ENCODE data around the gene MAPK13. TPM values are rescaled to one million over a fixed set of nuclear protein-coding genes. Genes with fewer than 3 reads are reported as not detected.

Gene MAPK13
- total RNA-seq, 2 donors from 2014 or later, result 14.6 to 16.0 TPM

- TF ChIP-seq CTCF (conservative IDR thresholded peaks at IDR 0.05), result no peak
- no peaks in the 10 kb centered on the region for H3K9me3 ChIP-seq (ENCODE audit: control insufficient read depth, low read length)
- no peaks in the 10 kb centered on the region for H3K4me1 ChIP-seq (ENCODE audit: control insufficient read depth, insufficient read depth, low read length)
- no peak overlapping the region for H3K9ac ChIP-seq (ENCODE audit: extremely low read depth, low read length, poor library complexity, severe bottlenecking)
- Mint-ChIP-seq H3K4me1 (peaks cover 15% of the 10 kb centered on the region), H3K4me3 (no peak overlapping the region), H3K27me3 (ENCODE audit: insufficient read depth) (no peaks in the 10 kb centered on the region), H3K27ac (no peak overlapping the region), H3K36me3 (ENCODE audit: low read depth) (peaks cover 7% of the 10 kb centered on the region), H3K9me3 (no peaks in the 10 kb centered on the region)
- H3K4me3 ChIP-seq (ENCODE audit: low read length), result no peak overlapping the region
- no peak overlapping the region for H3K27ac ChIP-seq (ENCODE audit: low read depth, low read length)
- whole genome bisulfite sequencing, 2 experiments (ENCODE audit: insufficient coverage in 1 of 2, insufficient read length in 1 of 2), result 92 to 100% methylated on average over 2 to 3 of the region's 3 CpGs
- DNase-seq, result no peak
- H3K36me3 ChIP-seq (ENCODE audit: control insufficient read depth, insufficient read depth, low read length), result peaks cover 9% of the 10 kb centered on the region
- no peaks in the 10 kb centered on the region for H3K27me3 ChIP-seq (ENCODE audit: control insufficient read depth, insufficient read depth, low read length, poor library complexity, severe bottlenecking)
Measured at GRCh38 chr6:36116066-36116864, 14.0 kb upstream of the MAPK13 start.

GRCh38 chr6:36116943-36117342 lies 13.4 kb upstream of the MAPK13 start:
- H3K27me3 Mint-ChIP-seq (ENCODE audit: insufficient read depth), result no peaks in the 10 kb centered on the region

More at GRCh38 chr6:36116943-36117342, 13.4 kb upstream of the MAPK13 start:
- peaks cover 16% of the 10 kb centered on the region for H3K4me1 Mint-ChIP-seq
- H3K36me3 Mint-ChIP-seq (ENCODE audit: low read depth), result peaks cover 2% of the 10 kb centered on the region
- Histone ChIP-seq H3K27ac (ENCODE audit: low read depth, low read length) (no peak overlapping the region), H3K4me1 (ENCODE audit: control insufficient read depth, insufficient read depth, low read length) (no peaks in the 10 kb centered on the region), H3K36me3 (ENCODE audit: control insufficient read depth, insufficient read depth, low read length) (peaks cover 5% of the 10 kb centered on the region), H3K9me3 (ENCODE audit: control insufficient read depth, low read length) (no peaks in the 10 kb centered on the region), H3K27me3 (ENCODE audit: control insufficient read depth, insufficient read depth, low read length, poor library complexity, severe bottlenecking) (no peaks in the 10 kb centered on the region), H3K9ac (ENCODE audit: extremely low read depth, low read length, poor library complexity, severe bottlenecking) (no peak overlapping the region), H3K4me3 (ENCODE audit: low read length) (no peak overlapping the region)
- H3K4me3 Mint-ChIP-seq, result no peak overlapping the region
- H3K9me3 Mint-ChIP-seq, result no peaks in the 10 kb centered on the region
- TF ChIP-seq CTCF (conservative IDR thresholded peaks at IDR 0.05), result no peak
- H3K27ac Mint-ChIP-seq, result no peak overlapping the region
- no peak for DNase-seq
- WGBS, 2 experiments (ENCODE audit: insufficient coverage in 1 of 2, insufficient read length in 1 of 2), result 91 to 95% methylated on average over 2 of the region's 2 CpGs

Measured in endodermal cell (in vitro differentiated cells).